Esophagus squamous epithelium (tissue), 5 donors: Measurements from ENCODE around the gene TRMU. TPM values are rescaled to one million over a fixed set of nuclear protein-coding genes. Genes with fewer than 3 reads are reported as not detected.

Experiments used
- DNase-seq: peaks from one replicate; lab custom pipeline; 2025; lab: John Stamatoyannopoulos, UW
- H3K27ac ChIP-seq, 4 donors: fragments of 200-600 bp; sonication (generic); one replicate each; pipeline ENCODE4 v1.5.1; 2016 to 2019; ENCODE audit warnings: mild to moderate bottlenecking in 1 of 4
- H3K27me3 ChIP-seq, 4 donors: fragments of 200-600 bp; sonication (generic); 1 replicate in 3 of 4; 2 replicates in 1 of 4; pipeline versions ENCODE4 v1.5.1 to v1.6.0; 2017 to 2021; ENCODE audit warnings: antibody characterized with exemption in 1 of 4
- H3K36me3 ChIP-seq, 3 donors: fragments of 200-600 bp; sonication (generic); one replicate each; pipeline ENCODE4 v1.5.1; 2016 to 2019
- H3K4me1 ChIP-seq, 3 donors: fragments of 200-600 bp; sonication (generic); one replicate each; pipeline ENCODE4 v1.5.1; 2017 to 2019
- H3K4me3 ChIP-seq, 4 donors: fragments of 200-600 bp; sonication (generic); 1 replicate in 3 of 4; 2 replicates in 1 of 4; pipeline ENCODE4 v1.5.1; 2016 to 2019; ENCODE audit warnings: mild to moderate bottlenecking in 2 of 4, moderate library complexity in 1 of 4
- H3K9me3 ChIP-seq, 3 donors: fragments of 200-600 bp; sonication (generic); one replicate each; pipeline ENCODE4 v1.5.1; 2016 to 2019
- CTCF ChIP-seq, 6 experiments: fragments of 450-650 bp in 4 of 6; fragments of 200-600 bp in 2 of 6; sonication (generic) in 2 of 6; IDR thresholded peaks; one replicate each; pipeline ENCODE4 v1.5.1; 2016 to 2019; ENCODE audit warnings: antibody characterized with exemption in 6 of 6, mild to moderate bottlenecking in 4 of 6, moderate library complexity in 4 of 6
- POLR2A ChIP-seq, 4 donors: fragments of 450-650 bp; IDR thresholded peaks; one replicate each; pipeline ENCODE4 v1.6.1; 2017; ENCODE audit warnings: antibody characterized with exemption in 4 of 4, mild to moderate bottlenecking in 4 of 4, moderate library complexity in 3 of 4
- WGBS, 2 donors: methylation state at CpG; one replicate each; pipeline ENCODE4 v1.1.5; 2018; 5-methylcytosine and 5-hydroxymethylcytosine counted together
- intact Hi-C: fragments of 100-400 bp; cut with DNase I; formaldehyde crosslinking; loops from one replicate; pipeline ENCODE4 v1.15.0; 2022
- total RNA-seq, 4 donors: library from RNA; depleted of rRNA; stranded (reverse); fragments of >200 nt; gene quantifications; one replicate each; pipeline ENCODE4 v1.1.0, GENCODE V29; 2016
- donor health status: DM: yes; HTN: yes; CAD: no.

Gene TRMU
- total RNA-seq, 4 donors from 2014 or later: 17.7 to 43.1 (median 32.5) TPM

DNA sequence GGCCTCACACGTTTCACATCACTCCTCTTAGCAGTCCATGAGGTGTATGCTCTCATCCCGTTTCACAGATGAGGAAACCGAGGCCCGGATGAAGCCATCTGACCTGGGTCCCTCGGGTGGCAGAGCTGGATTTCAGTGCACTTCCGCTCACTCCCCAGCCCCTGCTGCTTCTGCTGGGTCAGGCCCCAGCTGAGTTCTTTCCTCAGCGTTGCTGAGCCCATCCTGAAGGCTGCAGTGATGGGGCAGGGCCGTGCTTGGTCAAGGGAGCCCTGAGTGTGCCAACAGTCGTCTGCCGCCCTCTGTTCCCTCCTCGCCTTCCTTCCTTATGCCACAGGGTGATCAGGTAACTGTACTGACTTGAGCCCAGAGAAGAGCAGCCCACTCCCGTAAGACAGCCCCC, 12.1 kb downstream of the TRMU start:
- Histone ChIP-seq H3K36me3 (peaks cover 22 to 100% (median 69%) of the 10 kb centered on the region in 3 donors), H3K27me3 (no peaks in the 10 kb centered on the region), H3K9me3 (no peaks in the 10 kb centered on the region), H3K4me1 (peaks cover 5 to 11% (median 6%) of the 10 kb centered on the region in 3 donors), H3K4me3 (no peak overlapping the region), H3K27ac (no peak overlapping the region)
- 83 to 90% methylated on average over 5 to 7 of the region's 12 CpGs for WGBS, 2 donors
- no peak for TF ChIP-seq CTCF (IDR thresholded peaks at IDR 0.05)
- TF ChIP-seq POLR2A (IDR thresholded peaks at IDR 0.05): no peak
- no peak for DNase-seq
- intact Hi-C loops: no loop called here

DNA sequence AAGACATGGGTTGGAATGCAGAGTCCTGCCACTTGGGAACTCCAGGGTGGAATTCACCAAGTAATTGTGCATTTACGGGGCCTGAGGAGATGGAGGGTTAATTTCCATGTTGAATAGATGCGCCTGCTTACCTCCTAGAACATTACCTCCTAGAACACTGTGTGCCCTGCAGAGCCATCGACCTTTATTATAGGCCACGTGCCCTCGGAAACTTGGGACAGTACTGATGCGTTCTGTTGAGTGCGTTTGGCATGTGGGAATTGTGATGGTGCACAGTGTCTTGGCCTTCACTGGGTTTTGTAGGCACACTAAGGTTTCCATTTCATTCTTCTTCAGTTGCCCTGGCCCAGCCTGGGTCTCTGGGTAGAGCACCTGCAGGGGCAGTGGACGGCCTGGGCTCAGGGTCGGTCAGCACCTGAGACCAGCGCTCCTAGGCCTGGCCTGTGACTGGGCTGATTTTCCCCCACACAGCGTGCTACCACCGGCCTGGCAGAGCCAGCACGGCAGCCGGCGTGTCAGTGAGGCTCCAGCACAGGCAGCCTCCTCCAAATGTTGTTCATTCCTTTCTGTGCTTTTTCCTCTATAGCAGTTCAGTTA, 12.7 kb downstream of the TRMU start:
- no peak for TF ChIP-seq POLR2A (IDR thresholded peaks at IDR 0.05)
- TF ChIP-seq CTCF (IDR thresholded peaks at IDR 0.05): no peak
- no peak for DNase-seq
- Histone ChIP-seq H3K4me3 (no peak overlapping the region), H3K27me3 (no peaks in the 10 kb centered on the region), H3K9me3 (no peaks in the 10 kb centered on the region), H3K27ac (no peak overlapping the region), H3K4me1 (peaks cover 7 to 16% (median 8%) of the 10 kb centered on the region in 3 donors), H3K36me3 (peaks cover 22 to 100% (median 74%) of the 10 kb centered on the region in 3 donors)
- 90 to 95% methylated on average over 12 to 13 of the region's 15 CpGs for WGBS, 2 donors
- intact Hi-C loops: no loop called here

GRCh38 chr22:46349238-46349637, 13.7 kb downstream of the TRMU start:
- Histone ChIP-seq H3K27me3 (no peaks in the 10 kb centered on the region), H3K9me3 (no peaks in the 10 kb centered on the region), H3K4me1 (peaks cover 8 to 27% (median 13%) of the 10 kb centered on the region in 3 donors), H3K4me3 (no peak overlapping the region), H3K36me3 (peaks cover 25 to 100% (median 85%) of the 10 kb centered on the region in 3 donors), H3K27ac (no peak overlapping the region)
- DNase-seq: no peak
- intact Hi-C loops: no loop called here
- 72 to 86% methylated on average over 15 of the region's 18 CpGs for WGBS, 2 donors
- TF ChIP-seq POLR2A (IDR thresholded peaks at IDR 0.05) (no peak), CTCF (IDR thresholded peaks at IDR 0.05) (no peak)

DNA sequence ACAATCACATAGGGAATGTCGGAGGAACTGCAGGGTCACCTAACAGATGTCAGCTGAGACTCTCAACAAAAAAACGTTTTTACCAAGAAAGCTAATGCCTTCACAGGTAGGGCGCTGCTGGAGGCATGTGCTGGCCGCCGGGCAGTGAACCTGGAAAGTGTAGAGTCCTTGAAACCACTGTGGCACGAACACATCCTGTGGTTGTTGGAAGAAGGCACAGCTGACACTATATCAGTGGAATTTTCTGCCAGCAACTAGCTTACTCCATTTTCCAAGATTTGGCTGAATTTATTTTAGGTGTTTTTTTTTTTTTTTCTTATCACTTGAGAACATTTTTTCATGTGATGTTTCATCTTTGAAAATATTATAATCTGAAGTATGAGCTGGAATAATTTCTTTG, 14.2 kb downstream of the TRMU start:
- no peak for DNase-seq
- TF ChIP-seq CTCF (IDR thresholded peaks at IDR 0.05): no peak
- no peak for TF ChIP-seq POLR2A (IDR thresholded peaks at IDR 0.05)
- no peaks in the 10 kb centered on the region for H3K27me3 ChIP-seq
- intact Hi-C loops: no loop called here
- H3K4me1 ChIP-seq: peaks cover 8 to 31% (median 13%) of the 10 kb centered on the region in 3 donors
- peaks cover 27 to 100% (median 86%) of the 10 kb centered on the region in 3 donors for H3K36me3 ChIP-seq
- H3K4me3 ChIP-seq: no peak overlapping the region
- H3K9me3 ChIP-seq: no peaks in the 10 kb centered on the region
- H3K27ac ChIP-seq: no peak overlapping the region
- 75 to 77% methylated on average over 6 of the region's 6 CpGs for WGBS, 2 donors

DNA sequence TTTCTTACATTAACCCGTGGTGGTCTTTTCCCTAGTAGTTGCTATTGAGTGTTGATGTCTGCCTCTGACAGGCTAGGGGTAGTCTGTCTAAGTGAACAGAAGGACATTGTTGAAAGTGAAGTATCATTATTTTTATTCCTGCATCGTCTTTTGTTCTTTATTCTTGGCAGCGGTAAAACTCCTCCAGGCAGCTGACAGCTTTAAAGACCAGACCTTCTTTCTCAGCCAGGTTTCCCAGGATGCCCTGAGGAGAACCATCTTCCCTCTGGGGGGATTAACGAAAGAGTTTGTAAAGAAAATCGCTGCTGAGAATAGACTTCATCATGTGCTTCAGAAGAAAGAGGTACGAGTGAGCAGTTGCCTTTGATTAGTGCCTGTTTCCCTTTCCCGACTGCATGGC, 14.6 kb downstream of the TRMU start:
- Histone ChIP-seq H3K36me3 (peaks cover 27 to 100% (median 82%) of the 10 kb centered on the region in 3 donors), H3K27me3 (no peaks in the 10 kb centered on the region), H3K27ac (no peak overlapping the region), H3K4me1 (peaks cover 10 to 35% (median 13%) of the 10 kb centered on the region in 3 donors), H3K9me3 (no peaks in the 10 kb centered on the region), H3K4me3 (no peak overlapping the region)
- 70 to 75% methylated on average over 5 to 7 of the region's 7 CpGs for WGBS, 2 donors
- intact Hi-C loops: no loop called here
- TF ChIP-seq POLR2A (IDR thresholded peaks at IDR 0.05) (no peak), CTCF (IDR thresholded peaks at IDR 0.05) (no peak)
- DNase-seq: no peak
